ENCODE results near the gene MRPL11. TPM values are rescaled to one million over a fixed set of nuclear protein-coding genes. Genes with fewer than 3 reads are reported as not detected.
"Not testable (repeated sequence)": the region's sequence is repeated elsewhere in the genome, so short reads cannot be mapped to it uniquely, and the experiment has no call there.

The MRPL11 gene
- total and polyA plus RNA-seq, 10 of the 15 experiments (the other 5 are each of a cell fraction or from before 2014, with no cell fraction given), result 43.5 to 248 (median 109) TPM

GRCh38 chr11:66437979-66438503 lies 607 bp downstream of the MRPL11 start:
- peak overlapping the region; percentile 97 for H2AFZ ChIP-seq (ENCODE audit: control insufficient read depth, low read depth, low read length)
- intact Hi-C loops (cut with micrococcal nuclease; ENCODE audit: unreplicated experiment), result loop anchor here (10.0 kb wide), 1 partner anchor 237 kb away; the partner anchor contains the start of gene RBM4B
- H3K4me2 ChIP-seq (ENCODE audit: control insufficient read depth, insufficient read depth), result peak overlapping the region; percentile 98
- RAD21 ChIA-PET (ENCODE audit: unreplicated experiment), result interaction anchor here (0.7 to 2.2 kb wide), 12 partner anchors 17 to 240 kb away, joined by 3 to 23 read pairs (median 7); partner anchors contain the start of genes DPP3, NPAS4, PELI3 and RBM4B
- TF ChIP-seq RELA (IDR thresholded peaks at IDR 0.05; ENCODE audit: borderline replicate concordance, partially characterized antibody) (no peak), PKNOX1 (IDR thresholded peaks at IDR 0.05) (no peak)
- peak; percentile 52 for FAIRE-seq
- DNase-seq (ENCODE audit: low read depth, low spot score), result no peak
- H3K79me2 ChIP-seq (ENCODE audit: control insufficient read depth, insufficient read depth, low read length), result peaks cover 5% of the 10 kb centered on the region
- no peaks in the 10 kb centered on the region for H3K4me1 ChIP-seq (ENCODE audit: control insufficient read depth, insufficient read depth, low read length)
- peak overlapping the region; percentile 75 for H3K9ac ChIP-seq (ENCODE audit: control insufficient read depth, insufficient read depth, low read length)
- peak overlapping the region; percentile 85 for H3K27ac ChIP-seq (ENCODE audit: control insufficient read depth, insufficient read depth)
- CTCF ChIA-PET, result interaction anchor here (1.0 to 5.1 kb wide), 15 partner anchors 9 to 240 kb away, joined by 3 to 46 read pairs (median 18); partner anchors contain the start of genes DPP3, PELI3, RBM4B and YIF1A
- ATAC-seq, result no peak
- peaks cover 0 to 2% of the 10 kb centered on the region in 2 experiments; a peak in 3 of 4 replicates for H3K36me3 ChIP-seq (ENCODE audit: control insufficient read depth in 2 of 2, insufficient read depth in 2 of 2, low read length in 1 of 2)
- peak overlapping the region; percentile 98 for H3K4me3 ChIP-seq
- SMC1A ChIA-PET (ENCODE audit: uncharacterized antibody, unreplicated experiment), result interaction anchor here (0.8 to 1.7 kb wide), 12 partner anchors 8 to 242 kb away, joined by 3 to 8 read pairs (median 5); partner anchors contain the start of genes BRMS1, DPP3, NPAS4 and RBM4B
- WGBS (ENCODE audit: insufficient coverage, insufficient replicate concordance, low lambda C conversion rate, missing lambda C conversion rate), result 3% methylated on average over 12 of the region's 12 CpGs
- no peaks in the 10 kb centered on the region for H4K20me1 ChIP-seq (ENCODE audit: control insufficient read depth, insufficient read depth)
- H3K27me3 ChIP-seq (replicated peaks in 1 of 2; ENCODE audit: control insufficient read depth in 2 of 2, insufficient read depth in 2 of 2, low read length in 1 of 2), result no peaks in the 10 kb centered on the region
- POLR2A ChIA-PET, result interaction anchor here (0.7 to 1.4 kb wide), 7 partner anchors 11 to 239 kb away, joined by 3 to 5 read pairs (median 3); partner anchors contain the start of genes DPP3, PELI3 and RBM4B
- BruUV-seq (replicated peaks), result no TSS peak
- in situ Hi-C loops (cut with MboI), result no loop called here
- no peaks in the 10 kb centered on the region; the same call in 2 of the 3 replicates for H3K9me3 ChIP-seq (replicated peaks; ENCODE audit: control insufficient read depth, insufficient read depth, low read length)

DNA sequence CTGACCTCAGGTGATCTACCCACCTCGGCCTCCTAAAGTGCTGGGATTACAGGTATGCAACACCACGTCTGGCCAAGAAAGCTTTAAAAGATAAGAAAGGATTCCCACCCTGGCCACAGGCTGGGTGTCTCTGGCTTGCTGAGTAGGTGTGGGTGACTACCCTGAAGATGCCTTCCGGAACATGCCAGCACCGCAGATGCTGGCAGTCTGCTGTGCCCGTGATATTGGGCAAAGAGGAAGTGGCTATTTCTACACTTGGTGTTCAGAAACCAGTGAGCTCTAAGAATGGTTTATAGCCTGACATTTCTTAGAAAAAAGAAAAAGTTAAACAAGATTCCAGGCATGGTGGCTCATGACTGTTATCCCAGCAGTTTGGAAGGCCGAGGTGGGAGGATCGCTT lies 6.1 kb downstream of the MRPL11 start:
- H3K4me2 ChIP-seq (ENCODE audit: control insufficient read depth, insufficient read depth), result no peak overlapping the region
- peaks cover 0 to 2% of the 10 kb centered on the region in 2 experiments; a peak in 3 of 4 replicates for H3K36me3 ChIP-seq (ENCODE audit: control insufficient read depth in 2 of 2, insufficient read depth in 2 of 2, low read length in 1 of 2)
- ChIA-PET RAD21 (ENCODE audit: unreplicated experiment) (interaction anchor here (0.9 to 1.1 kb wide), 2 partner anchors 15 to 29 kb away, joined by 3 read pairs; no protein-coding TSS in a partner anchor), SMC1A (ENCODE audit: uncharacterized antibody, unreplicated experiment) (no interaction called here), CTCF (interaction anchor here (1.1 to 4.2 kb wide), 3 partner anchors 47 to 246 kb away, joined by 3 to 21 read pairs (median 7); partner anchors contain the start of genes DPP3 and RBM4B), POLR2A (no interaction called here)
- H4K20me1 ChIP-seq (ENCODE audit: control insufficient read depth, insufficient read depth), result no peaks in the 10 kb centered on the region
- no peaks in the 10 kb centered on the region for H3K4me1 ChIP-seq (ENCODE audit: control insufficient read depth, insufficient read depth, low read length)
- TF ChIP-seq SPI1 (IDR thresholded peaks at IDR 0.05; ENCODE audit: borderline replicate concordance, insufficient read depth, low read depth, low read length), result peak; percentile 7; the same call in 1 of the 2 replicates
- no peak for TF ChIP-seq SREBF2 (IDR thresholded peaks at IDR 0.05; ENCODE audit: low read length)
- no TSS peak for BruUV-seq (replicated peaks)
- H3K27ac ChIP-seq (ENCODE audit: control insufficient read depth, insufficient read depth), result no peak overlapping the region
- DNase-seq (ENCODE audit: low read depth, low spot score) (no peak), FAIRE-seq (no peak), ATAC-seq (no peak)
- intact Hi-C loops (cut with micrococcal nuclease; ENCODE audit: unreplicated experiment) (loop anchor here (10.0 kb wide), 1 partner anchor 242 kb away; the partner anchor contains the start of gene RBM4B), in situ Hi-C loops (cut with MboI) (no loop called here)
- no peaks in the 10 kb centered on the region for H3K9me3 ChIP-seq (replicated peaks; ENCODE audit: control insufficient read depth, insufficient read depth, low read length)
- H3K9ac ChIP-seq (ENCODE audit: control insufficient read depth, insufficient read depth, low read length), result no peak overlapping the region
- no peaks in the 10 kb centered on the region for H3K79me2 ChIP-seq (ENCODE audit: control insufficient read depth, insufficient read depth, low read length)
- no peak overlapping the region for H3K4me3 ChIP-seq
- no peak overlapping the region for H2AFZ ChIP-seq (ENCODE audit: control insufficient read depth, low read depth, low read length)
- H3K27me3 ChIP-seq (replicated peaks in 1 of 2; ENCODE audit: control insufficient read depth in 2 of 2, insufficient read depth in 2 of 2, low read length in 1 of 2), result no peaks in the 10 kb centered on the region
- 98% methylated on average over 7 of the region's 7 CpGs for WGBS (ENCODE audit: insufficient coverage, insufficient replicate concordance, low lambda C conversion rate, missing lambda C conversion rate)

GRCh38 chr11:66431871-66432329 lies 6.7 kb downstream of the MRPL11 start:
- SMC1A ChIA-PET (ENCODE audit: uncharacterized antibody, unreplicated experiment); H3K36me3 ChIP-seq (ENCODE audit: control insufficient read depth in 2 of 2, insufficient read depth in 2 of 2, low read length in 1 of 2); H3K9me3 ChIP-seq (replicated peaks; ENCODE audit: control insufficient read depth, insufficient read depth, low read length); H3K27ac ChIP-seq (ENCODE audit: control insufficient read depth, insufficient read depth); DNase-seq (ENCODE audit: low read depth, low spot score); H3K4me3 ChIP-seq; FAIRE-seq; H3K27me3 ChIP-seq (replicated peaks in 1 of 2; ENCODE audit: control insufficient read depth in 2 of 2, insufficient read depth in 2 of 2, low read length in 1 of 2); H3K4me2 ChIP-seq (ENCODE audit: control insufficient read depth, insufficient read depth); in situ Hi-C loops (cut with MboI); H4K20me1 ChIP-seq (ENCODE audit: control insufficient read depth, insufficient read depth); H3K4me1 ChIP-seq (ENCODE audit: control insufficient read depth, insufficient read depth, low read length); H2AFZ ChIP-seq (ENCODE audit: control insufficient read depth, low read depth, low read length); H3K79me2 ChIP-seq (ENCODE audit: control insufficient read depth, insufficient read depth, low read length); H3K9ac ChIP-seq (ENCODE audit: control insufficient read depth, insufficient read depth, low read length); ATAC-seq; BruUV-seq (replicated peaks); POLR2A ChIA-PET: not testable (repeated sequence)
- CTCF ChIA-PET, result interaction anchor here (1.1 to 4.2 kb wide), 3 partner anchors 47 to 246 kb away, joined by 3 to 21 read pairs (median 7); partner anchors contain the start of genes DPP3 and RBM4B
- intact Hi-C loops (cut with micrococcal nuclease; ENCODE audit: unreplicated experiment), result loop anchor here (10.0 kb wide), 1 partner anchor 243 kb away; the partner anchor contains the start of gene RBM4B
- RAD21 ChIA-PET (ENCODE audit: unreplicated experiment), result interaction anchor here (0.9 to 1.1 kb wide), 2 partner anchors 14 to 28 kb away, joined by 3 read pairs; no protein-coding TSS in a partner anchor
- WGBS (ENCODE audit: insufficient coverage, insufficient replicate concordance, low lambda C conversion rate, missing lambda C conversion rate), result 95% methylated on average over 8 of the region's 8 CpGs

Measured in GM12878 (cell line).